Gastroesophageal sphincter (tissue), 4 donors: ENCODE results near the gene MCM5. TPM values are rescaled to one million over a fixed set of nuclear protein-coding genes. Genes with fewer than 3 reads are reported as not detected.
"Not testable (repeated sequence)": the region's sequence is repeated elsewhere in the genome, so short reads cannot be mapped to it uniquely, and the experiment has no call there.

Source experiments
- ATAC-seq: fragments of 150-250 bp; one replicate; pipeline ENCODE4 v1.9.1; 2016; ENCODE audit warnings: mild to moderate bottlenecking, moderate library complexity
- H3K27ac ChIP-seq, 4 donors: fragments of 200-600 bp; sonication (generic) in 3 of 4; 1 replicate in 3 of 4; 2 replicates in 1 of 4; pipeline ENCODE4 v1.5.1; 2016 to 2019
- H3K27me3 ChIP-seq: fragments of 200-600 bp; sonication (generic); one replicate; pipeline ENCODE4 v1.5.1; 2019
- H3K36me3 ChIP-seq, 2 donors: fragments of 200-600 bp; sonication (generic); one replicate each; pipeline ENCODE4 v1.5.1; 2019; ENCODE audit warnings: control low read depth in 1 of 2
- H3K4me1 ChIP-seq, 3 donors: fragments of 200-600 bp; sonication (generic); 1 replicate in 2 of 3; 2 replicates in 1 of 3; pipeline ENCODE4 v1.5.1; 2016 to 2019; ENCODE audit warnings: control low read depth in 2 of 3
- H3K4me3 ChIP-seq, 2 donors: fragments of 200-600 bp; sonication (generic); one replicate each; pipeline ENCODE4 v1.5.1; 2019; ENCODE audit warnings: mild to moderate bottlenecking in 1 of 2, moderate library complexity in 1 of 2
- H3K9me3 ChIP-seq, 3 donors: fragments of 200-600 bp; sonication (generic); one replicate each; pipeline ENCODE4 v1.5.1; 2017 to 2019; ENCODE audit warnings: control low read depth in 2 of 3
- CTCF ChIP-seq, 4 experiments: fragments of 200-600 bp in 2 of 4; fragments of 450-650 bp in 2 of 4; sonication (generic) in 1 of 4; IDR thresholded peaks; one replicate each; pipeline ENCODE4 v1.5.1; 2017 to 2019; ENCODE audit warnings: antibody characterized with exemption in 4 of 4, mild to moderate bottlenecking in 2 of 4, moderate library complexity in 2 of 4
- EP300 ChIP-seq: sonication (generic); formaldehyde crosslinking; IDR thresholded peaks from one replicate; pipeline ENCODE4 v1.6.1; 2017; ENCODE audit warnings: antibody characterized with exemption, mild to moderate bottlenecking
- POLR2A ChIP-seq, 2 donors: fragments of 450-650 bp; IDR thresholded peaks; one replicate each; pipeline ENCODE4 v1.6.1; 2017; ENCODE audit warnings: antibody characterized with exemption in 2 of 2, mild to moderate bottlenecking in 2 of 2, moderate library complexity in 1 of 2
- POLR2AphosphoS5 ChIP-seq: sonication (generic); formaldehyde crosslinking; IDR thresholded peaks from one replicate; pipeline ENCODE4 v1.6.1; 2017; ENCODE audit warnings: antibody characterized with exemption
- WGBS, 2 donors: methylation state at CpG; one replicate each; pipeline ENCODE4 v1.1.5; 2018; ENCODE audit warnings: low coverage in 1 of 2; 5-methylcytosine and 5-hydroxymethylcytosine counted together
- total RNA-seq, 4 donors: library from RNA; depleted of rRNA; stranded (reverse); fragments of >200 nt; gene quantifications; one replicate each; pipeline ENCODE4 v1.1.0, GENCODE V29; 2016

Gene MCM5
- total RNA-seq, 4 donors from 2014 or later = 14.5 to 19.2 (median 15.3) TPM

- no peaks in the 10 kb centered on the region for H3K9me3 ChIP-seq
- H3K27ac ChIP-seq = no peak overlapping the region
- H3K4me1 ChIP-seq = no peaks in the 10 kb centered on the region
- no peak overlapping the region for H3K4me3 ChIP-seq
- peaks cover 0 to 38% of the 10 kb centered on the region in 2 donors for H3K36me3 ChIP-seq
- no peaks in the 10 kb centered on the region for H3K27me3 ChIP-seq
- ATAC-seq = no peak
- TF ChIP-seq EP300 (no peak), POLR2AphosphoS5 (no peak), POLR2A (IDR thresholded peaks at IDR 0.05) (no peak), CTCF (IDR thresholded peaks at IDR 0.05) (no peak)
- 92% methylated on average over 2 of the region's 2 CpGs; no CpG with 5 or more reads in 1 of the 2 donors for WGBS, 2 donors
Measured at GRCh38 chr22:35392357-35392756, 7.6 kb upstream of the MCM5 start.

GRCh38 chr22:35393116-35394010 lies 6.6 kb upstream of the MCM5 start:
- 69 to 72% methylated on average over 3 to 11 of the region's 16 CpGs for WGBS, 2 donors
- H3K27me3 ChIP-seq = no peaks in the 10 kb centered on the region

GRCh38 chr22:35394011-35394312 lies 6.0 kb upstream of the MCM5 start:
- Histone ChIP-seq H3K4me3 (no peak overlapping the region), H3K36me3 (peaks cover 0 to 28% of the 10 kb centered on the region in 2 donors), H3K4me1 (no peaks in the 10 kb centered on the region), H3K9me3 (no peaks in the 10 kb centered on the region), H3K27ac (no peak overlapping the region), H3K27me3 (no peaks in the 10 kb centered on the region)
- 17 to 47% methylated on average over 1 to 4 of the region's 4 CpGs for WGBS, 2 donors
- TF ChIP-seq EP300 = no peak
- no peak for TF ChIP-seq POLR2AphosphoS5
- TF ChIP-seq CTCF (IDR thresholded peaks at IDR 0.05) = no peak
- no peak for TF ChIP-seq POLR2A (IDR thresholded peaks at IDR 0.05)
- ATAC-seq = no peak

More at GRCh38 chr22:35393116-35394010, 6.6 kb upstream of the MCM5 start:
- H3K27ac ChIP-seq = no peak overlapping the region
- no peak for TF ChIP-seq EP300
- no peak for TF ChIP-seq CTCF (IDR thresholded peaks at IDR 0.05)
- no peak for TF ChIP-seq POLR2AphosphoS5
- TF ChIP-seq POLR2A (IDR thresholded peaks at IDR 0.05) = no peak
- peaks cover 0 to 28% of the 10 kb centered on the region in 2 donors for H3K36me3 ChIP-seq
- no peak for ATAC-seq
- H3K9me3 ChIP-seq = no peaks in the 10 kb centered on the region
- no peaks in the 10 kb centered on the region for H3K4me1 ChIP-seq
- H3K4me3 ChIP-seq = no peak overlapping the region

GRCh38 chr22:35394810-35395563 lies 5.0 kb upstream of the MCM5 start:
- TF ChIP-seq EP300 = no peak
- no peak for TF ChIP-seq POLR2AphosphoS5
- no peak for TF ChIP-seq CTCF (IDR thresholded peaks at IDR 0.05)
- no peak for TF ChIP-seq POLR2A (IDR thresholded peaks at IDR 0.05)
- Histone ChIP-seq H3K4me3 (no peak overlapping the region), H3K9me3 (no peaks in the 10 kb centered on the region), H3K27ac (no peak overlapping the region), H3K4me1 (peaks cover 0 to 6% (median 0%) of the 10 kb centered on the region in 3 donors), H3K27me3 (no peaks in the 10 kb centered on the region), H3K36me3 (peaks cover 0 to 22% of the 10 kb centered on the region in 2 donors)
- ATAC-seq = no peak
- WGBS, 2 donors = 73 to 80% methylated on average over 1 to 4 of the region's 5 CpGs

- WGBS, 2 donors = 55% methylated on average over 1 of the region's 6 CpGs; no CpG with 5 or more reads in 1 of the 2 donors
- H3K27ac ChIP-seq, H3K9me3 ChIP-seq, ATAC-seq, H3K27me3 ChIP-seq, H3K4me3 ChIP-seq: not testable (repeated sequence)
- Histone ChIP-seq H3K4me1 (peaks cover 0 to 21% (median 11%) of the 10 kb centered on the region in 3 donors), H3K36me3 (peaks cover 0 to 11% of the 10 kb centered on the region in 2 donors)
Measured at GRCh38 chr22:35396622-35397021, 3.3 kb upstream of the MCM5 start.
